SK-N-SH (cell line): ENCODE measurements around the gene EFHC1. TPM values are rescaled to one million over a fixed set of nuclear protein-coding genes. Genes with fewer than 3 reads are reported as not detected.
A peak's percentile ranks its signal among the peaks of the same experiment; 100 is the strongest.

Experiments used
- CTCF ChIA-PET: fragments of 300-600, 350-600 bp; formaldehyde crosslinking; extraction: SDS; loops from one replicate; lab custom pipeline; 2021; lab: Yijun Ruan, JAX
- POLR2A ChIA-PET: fragments of 350-600 bp; sonication (Branson Sonifier 250); formaldehyde crosslinking; extraction: SDS; loops from one replicate; lab custom pipeline; 2020; ENCODE audit warnings: antibody characterized with exemption, inconsistent platforms; lab: Yijun Ruan, JAX
- DNase-seq: peaks from one replicate; pipeline ENCODE4 v3.0.0; 2012
- H2AFZ ChIP-seq: fragments of 200-600 bp; sonication (generic); 2 replicates; pipeline ENCODE4 v1.8.1; 2016; ENCODE audit warnings: antibody characterized with exemption, mild to moderate bottlenecking, low read depth
- H3F3A ChIP-seq: fragments of 200-600 bp; sonication (generic); replicated peaks from 2 replicates; pipeline ENCODE3; 2016; ENCODE audit warnings: antibody characterized with exemption, mild to moderate bottlenecking; ENCODE audit not compliant: insufficient read depth
- H3K27ac ChIP-seq, 2 experiments: fragments of 200-500 bp in 1 of 2; fragments of 200-600 bp in 1 of 2; sonication (Bioruptor generic) in 1 of 2; sonication (generic), shearing (Covaris generic) in 1 of 2; 2 replicates each; pipeline versions ENCODE4 v1.5.1 to v1.6.1; 2014 to 2016; ENCODE audit warnings: low read depth in 2 of 2, inconsistent platforms in 1 of 2, low read length in 1 of 2, mild to moderate bottlenecking in 1 of 2, mixed read lengths in 1 of 2
- H3K27me3 ChIP-seq: fragments of 200-600 bp; sonication (generic), shearing (Covaris generic); 2 replicates; pipeline ENCODE4 v1.6.1; 2016; ENCODE audit warnings: mixed run types; ENCODE audit not compliant: insufficient read depth
- H3K36me3 ChIP-seq, 2 experiments: fragments of 200-500 bp in 1 of 2; fragments of 200-600 bp in 1 of 2; sonication (Bioruptor generic) in 1 of 2; sonication (generic) in 1 of 2; replicated peaks in 1 of 2; 2 replicates each; pipeline versions ENCODE3 to v1.5.1; 2014 to 2016; ENCODE audit warnings: low read length in 1 of 2, mild to moderate bottlenecking in 1 of 2; ENCODE audit not compliant: insufficient read depth in 2 of 2, control insufficient read depth in 1 of 2
- H3K4me1 ChIP-seq, 2 experiments: fragments of 200-500 bp in 1 of 2; fragments of 200-600 bp in 1 of 2; sonication (Bioruptor generic) in 1 of 2; sonication (generic), shearing (Covaris generic) in 1 of 2; 2 replicates each; pipeline versions ENCODE4 v1.5.1 to v1.6.1; 2014 to 2016; ENCODE audit warnings: low read depth in 1 of 2, low read length in 1 of 2, mixed run types in 1 of 2; ENCODE audit not compliant: insufficient read depth in 2 of 2, control insufficient read depth in 1 of 2
- H3K4me2 ChIP-seq: fragments of 200-600 bp; sonication (generic), shearing (Covaris generic); 2 replicates; pipeline ENCODE4 v1.6.1; 2017; ENCODE audit warnings: mixed run types
- H3K4me3 ChIP-seq, 2 experiments: fragments of 200-500 bp in 1 of 2; fragments of 200-600 bp in 1 of 2; sonication (Bioruptor generic) in 1 of 2; sonication (generic), shearing (Covaris generic) in 1 of 2; 2 replicates each; pipeline versions ENCODE4 v1.5.1 to v1.8.1; 2014 to 2016; ENCODE audit warnings: low read depth in 2 of 2, inconsistent platforms in 1 of 2, low read length in 1 of 2, mild to moderate bottlenecking in 1 of 2, mixed read lengths in 1 of 2, moderate library complexity in 1 of 2
- H3K79me2 ChIP-seq: fragments of 200-600 bp; sonication (generic); 2 replicates; pipeline ENCODE4 v1.8.1; 2017; ENCODE audit warnings: mild to moderate bottlenecking; ENCODE audit not compliant: insufficient read depth
- H3K9ac ChIP-seq: fragments of 200-600 bp; sonication (generic); 2 replicates; pipeline ENCODE4 v1.6.1; 2017; ENCODE audit warnings: mixed run types
- H3K9me2 ChIP-seq: fragments of 200-600 bp; sonication (generic); 2 replicates; pipeline ENCODE4 v1.6.1; 2017; ENCODE audit warnings: mixed run types
- H3K9me3 ChIP-seq: fragments of 200-600 bp; sonication (generic); 2 replicates; pipeline ENCODE4 v1.6.1; 2017; ENCODE audit warnings: mixed run types, mild to moderate bottlenecking, moderate library complexity
- H4K20me1 ChIP-seq: fragments of 200-600 bp; sonication (generic); 2 replicates; pipeline ENCODE4 v1.6.1; 2017; ENCODE audit warnings: mild to moderate bottlenecking, mixed run types; ENCODE audit not compliant: insufficient read depth
- EP300 ChIP-seq, 2 experiments: IDR thresholded peaks; 2 replicates each; pipeline versions ENCODE4 v1.4.0 to v1.6.1; 2012; ENCODE audit warnings: borderline replicate concordance in 1 of 2, low read depth in 1 of 2, low read length in 1 of 2
- EZH2phosphoT487 ChIP-seq: fragments of 200-600 bp; sonication (generic); IDR thresholded peaks from 2 replicates; pipeline ENCODE4 v1.6.1; 2017; ENCODE audit warnings: low read depth, mixed run types, mild to moderate bottlenecking, antibody characterized with exemption, moderate library complexity, borderline replicate concordance
- FOXJ3 ChIP-seq: sonication (generic); formaldehyde crosslinking; IDR thresholded peaks from 2 replicates; pipeline ENCODE4 v1.5.1; 2020; ENCODE audit warnings: mild to moderate bottlenecking, missing genetic modification reagents
- GABPA ChIP-seq: IDR thresholded peaks from 2 replicates; pipeline ENCODE4 v1.4.0; 2012; ENCODE audit warnings: low read depth, mild to moderate bottlenecking
- GATA2 ChIP-seq: sonication (generic); formaldehyde crosslinking; IDR thresholded peaks from 2 replicates; pipeline ENCODE4 v1.5.0; 2020; ENCODE audit warnings: mild to moderate bottlenecking, missing genetic modification reagents
- JUND ChIP-seq: IDR thresholded peaks from 2 replicates; pipeline ENCODE4 v1.4.0; 2012
- RXRA ChIP-seq: IDR thresholded peaks from 2 replicates; pipeline ENCODE4 v1.4.0; 2012; ENCODE audit warnings: low read depth, mild to moderate bottlenecking, borderline replicate concordance
- TAF1 ChIP-seq: IDR thresholded peaks from 2 replicates; pipeline ENCODE4 v1.6.1; 2012; ENCODE audit warnings: low read depth, mild to moderate bottlenecking, low read length, moderate library complexity, borderline replicate concordance
- TEAD4 ChIP-seq: IDR thresholded peaks from 2 replicates; pipeline ENCODE4 v1.4.0; 2012; ENCODE audit warnings: mild to moderate bottlenecking, borderline replicate concordance; ENCODE audit not compliant: insufficient read depth
- YY1 ChIP-seq: IDR thresholded peaks from 2 replicates; pipeline ENCODE4 v1.4.0; 2012; ENCODE audit warnings: low read depth, mild to moderate bottlenecking
- WGBS: methylation state at CpG from one replicate; pipeline ENCODE4 v1.1.6; 2017; ENCODE audit warnings: low lambda C conversion rate; 5-methylcytosine and 5-hydroxymethylcytosine counted together
- polyA plus RNA-seq, 3 experiments: library from polyadenylated mRNA; depleted of rRNA; stranded (reverse); fragments of >200 nt; gene quantifications; 2 replicates each; pipeline ENCODE4 v1.2.3, GENCODE V29; 2012
- TF ChIP-seq, protein P1 (sequence below): IDR thresholded peaks from 2 replicates; pipeline ENCODE4 v1.6.1; 2012; ENCODE audit warnings: mild to moderate bottlenecking, low read depth, low read length, moderate library complexity
- TF ChIP-seq, protein P2 (sequence below): fragments of 150-350 bp; IDR thresholded peaks from 2 replicates; pipeline ENCODE4 v1.6.1; 2017; ENCODE audit warnings: antibody characterized with exemption, low read length, low read depth, borderline replicate concordance
- TF ChIP-seq, protein P3 (sequence below): IDR thresholded peaks from 2 replicates; pipeline ENCODE4 v1.4.0; 2012; ENCODE audit warnings: low read depth, borderline replicate concordance
- TF ChIP-seq, protein P4 (sequence below): fragments of 200-600 bp; sonication (generic); IDR thresholded peaks from 2 replicates; pipeline ENCODE4 v1.6.1; 2017; ENCODE audit warnings: antibody characterized with exemption, mild to moderate bottlenecking, moderate library complexity
- TF ChIP-seq, protein P5 (sequence below): IDR thresholded peaks from 2 replicates; pipeline ENCODE4 v1.4.0; 2012; ENCODE audit warnings: low read depth

The EFHC1 gene
- polyA plus RNA-seq, 1 of the 3 experiments (the other 2 are of a cell fraction): 39.4 TPM

DNA sequence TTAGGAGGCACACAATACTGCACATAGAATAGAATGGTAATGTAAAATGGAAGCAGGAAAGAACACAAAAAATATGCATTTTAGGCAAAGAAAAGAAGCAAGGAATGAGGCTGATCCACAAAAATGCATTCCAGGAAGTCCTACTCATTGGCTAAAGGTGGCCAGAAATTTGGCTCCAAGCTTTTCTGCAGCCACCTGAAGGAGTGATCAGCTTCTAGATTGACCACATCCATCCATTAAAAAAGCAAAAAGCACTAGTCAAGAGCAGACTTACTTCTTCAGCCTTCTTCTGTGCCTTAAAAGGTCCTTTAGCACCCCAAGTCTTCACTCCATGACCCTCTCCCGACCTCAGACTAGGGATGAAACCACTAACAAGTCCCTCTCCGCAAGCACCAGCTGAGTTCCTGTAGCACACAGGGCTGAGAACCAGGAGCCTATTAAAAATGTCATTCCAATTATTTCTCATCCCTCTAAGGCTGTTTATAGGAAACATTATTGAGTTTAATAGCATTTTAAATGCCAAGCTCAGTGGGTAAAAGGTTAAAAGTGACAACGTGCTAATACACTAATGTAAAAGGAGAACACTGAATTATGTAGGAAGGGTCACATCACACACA is 120.3 kb downstream of the EFHC1 start (continued):
- TF ChIP-seq JUND: 0 out of 2 replicates have a peak, but pooled peaks have one; percentile 3
- no peak for TF ChIP-seq GABPA
- TF ChIP-seq, protein P1, sequence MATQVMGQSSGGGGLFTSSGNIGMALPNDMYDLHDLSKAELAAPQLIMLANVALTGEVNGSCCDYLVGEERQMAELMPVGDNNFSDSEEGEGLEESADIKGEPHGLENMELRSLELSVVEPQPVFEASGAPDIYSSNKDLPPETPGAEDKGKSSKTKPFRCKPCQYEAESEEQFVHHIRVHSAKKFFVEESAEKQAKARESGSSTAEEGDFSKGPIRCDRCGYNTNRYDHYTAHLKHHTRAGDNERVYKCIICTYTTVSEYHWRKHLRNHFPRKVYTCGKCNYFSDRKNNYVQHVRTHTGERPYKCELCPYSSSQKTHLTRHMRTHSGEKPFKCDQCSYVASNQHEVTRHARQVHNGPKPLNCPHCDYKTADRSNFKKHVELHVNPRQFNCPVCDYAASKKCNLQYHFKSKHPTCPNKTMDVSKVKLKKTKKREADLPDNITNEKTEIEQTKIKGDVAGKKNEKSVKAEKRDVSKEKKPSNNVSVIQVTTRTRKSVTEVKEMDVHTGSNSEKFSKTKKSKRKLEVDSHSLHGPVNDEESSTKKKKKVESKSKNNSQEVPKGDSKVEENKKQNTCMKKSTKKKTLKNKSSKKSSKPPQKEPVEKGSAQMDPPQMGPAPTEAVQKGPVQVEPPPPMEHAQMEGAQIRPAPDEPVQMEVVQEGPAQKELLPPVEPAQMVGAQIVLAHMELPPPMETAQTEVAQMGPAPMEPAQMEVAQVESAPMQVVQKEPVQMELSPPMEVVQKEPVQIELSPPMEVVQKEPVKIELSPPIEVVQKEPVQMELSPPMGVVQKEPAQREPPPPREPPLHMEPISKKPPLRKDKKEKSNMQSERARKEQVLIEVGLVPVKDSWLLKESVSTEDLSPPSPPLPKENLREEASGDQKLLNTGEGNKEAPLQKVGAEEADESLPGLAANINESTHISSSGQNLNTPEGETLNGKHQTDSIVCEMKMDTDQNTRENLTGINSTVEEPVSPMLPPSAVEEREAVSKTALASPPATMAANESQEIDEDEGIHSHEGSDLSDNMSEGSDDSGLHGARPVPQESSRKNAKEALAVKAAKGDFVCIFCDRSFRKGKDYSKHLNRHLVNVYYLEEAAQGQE: no peak
- peak in 1 of 2 experiments; percentile 29; a peak in 1 of 4 replicates for TF ChIP-seq EP300 (IDR thresholded peaks at IDR 0.05; ENCODE audit: borderline replicate concordance in 1 of 2, low read depth in 1 of 2, low read length in 1 of 2)
- TF ChIP-seq YY1: no peak
- no peak for TF ChIP-seq TAF1
- no peak for TF ChIP-seq FOXJ3 (CRISPR knock-in tag)

DNA sequence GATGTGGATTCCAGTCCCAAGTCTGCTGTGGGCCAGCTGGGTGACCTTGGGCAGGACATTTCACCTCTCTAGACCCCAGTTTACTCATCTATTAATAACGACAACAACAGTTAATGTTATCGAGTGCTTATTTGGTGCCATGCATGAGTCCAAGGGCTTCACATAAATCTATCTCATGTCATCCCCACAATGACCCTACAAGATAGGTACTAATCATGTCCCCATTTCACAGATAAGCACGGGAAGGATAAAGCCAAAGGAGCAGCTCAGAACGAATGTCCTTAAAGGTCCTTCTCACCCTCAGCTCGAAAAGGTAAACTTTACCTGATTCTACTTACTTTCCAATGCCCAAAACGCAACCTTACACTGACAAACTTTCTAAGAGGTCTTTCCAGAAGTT is 121.0 kb downstream of the EFHC1 start:
- CTCF ChIA-PET: interaction anchor here (1.0 to 2.3 kb wide), 5 partner anchors 10 to 183 kb away, joined by 3 to 6 read pairs (median 3); partner anchors contain the start of gene TRAM2
- Histone ChIP-seq H3K9me3 (no peaks in the 10 kb centered on the region), H3K27ac (peak overlapping the region; percentile 87), H3K79me2 (peaks cover 83% of the 10 kb centered on the region), H3K4me2 (peak overlapping the region; percentile 54), H4K20me1 (no peaks in the 10 kb centered on the region), H3K36me3 (peaks cover 3 to 6% of the 10 kb centered on the region in 2 experiments), H3F3A (peaks cover 62% of the 10 kb centered on the region), H3K9ac (no peak overlapping the region; the same call in 1 of the 2 replicates), H3K9me2 (no peaks in the 10 kb centered on the region), H2AFZ (no peak overlapping the region), H3K27me3 (no peaks in the 10 kb centered on the region), H3K4me3 (no peak overlapping the region), H3K4me1 (peaks cover 68 to 90% of the 10 kb centered on the region in 2 experiments)
- WGBS: 97% methylated on average over 6 of the region's 6 CpGs
- DNase-seq: no peak
- POLR2A ChIA-PET: no interaction called here
- TF ChIP-seq YY1 (no peak), EZH2phosphoT487 (no peak), FOXJ3 (CRISPR knock-in tag) (no peak), EP300 (IDR thresholded peaks at IDR 0.05; ENCODE audit: borderline replicate concordance in 1 of 2, low read depth in 1 of 2, low read length in 1 of 2) (no peak), TAF1 (no peak), TEAD4 (no peak), RXRA (no peak), JUND (no peak), GATA2 (CRISPR knock-in tag) (no peak)
- TF ChIP-seq, protein P2, sequence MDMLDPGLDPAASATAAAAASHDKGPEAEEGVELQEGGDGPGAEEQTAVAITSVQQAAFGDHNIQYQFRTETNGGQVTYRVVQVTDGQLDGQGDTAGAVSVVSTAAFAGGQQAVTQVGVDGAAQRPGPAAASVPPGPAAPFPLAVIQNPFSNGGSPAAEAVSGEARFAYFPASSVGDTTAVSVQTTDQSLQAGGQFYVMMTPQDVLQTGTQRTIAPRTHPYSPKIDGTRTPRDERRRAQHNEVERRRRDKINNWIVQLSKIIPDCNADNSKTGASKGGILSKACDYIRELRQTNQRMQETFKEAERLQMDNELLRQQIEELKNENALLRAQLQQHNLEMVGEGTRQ: no peak
- TF ChIP-seq, protein P3, sequence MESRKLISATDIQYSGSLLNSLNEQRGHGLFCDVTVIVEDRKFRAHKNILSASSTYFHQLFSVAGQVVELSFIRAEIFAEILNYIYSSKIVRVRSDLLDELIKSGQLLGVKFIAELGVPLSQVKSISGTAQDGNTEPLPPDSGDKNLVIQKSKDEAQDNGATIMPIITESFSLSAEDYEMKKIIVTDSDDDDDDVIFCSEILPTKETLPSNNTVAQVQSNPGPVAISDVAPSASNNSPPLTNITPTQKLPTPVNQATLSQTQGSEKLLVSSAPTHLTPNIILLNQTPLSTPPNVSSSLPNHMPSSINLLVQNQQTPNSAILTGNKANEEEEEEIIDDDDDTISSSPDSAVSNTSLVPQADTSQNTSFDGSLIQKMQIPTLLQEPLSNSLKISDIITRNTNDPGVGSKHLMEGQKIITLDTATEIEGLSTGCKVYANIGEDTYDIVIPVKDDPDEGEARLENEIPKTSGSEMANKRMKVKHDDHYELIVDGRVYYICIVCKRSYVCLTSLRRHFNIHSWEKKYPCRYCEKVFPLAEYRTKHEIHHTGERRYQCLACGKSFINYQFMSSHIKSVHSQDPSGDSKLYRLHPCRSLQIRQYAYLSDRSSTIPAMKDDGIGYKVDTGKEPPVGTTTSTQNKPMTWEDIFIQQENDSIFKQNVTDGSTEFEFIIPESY: no peak
- TF ChIP-seq, protein P4, sequence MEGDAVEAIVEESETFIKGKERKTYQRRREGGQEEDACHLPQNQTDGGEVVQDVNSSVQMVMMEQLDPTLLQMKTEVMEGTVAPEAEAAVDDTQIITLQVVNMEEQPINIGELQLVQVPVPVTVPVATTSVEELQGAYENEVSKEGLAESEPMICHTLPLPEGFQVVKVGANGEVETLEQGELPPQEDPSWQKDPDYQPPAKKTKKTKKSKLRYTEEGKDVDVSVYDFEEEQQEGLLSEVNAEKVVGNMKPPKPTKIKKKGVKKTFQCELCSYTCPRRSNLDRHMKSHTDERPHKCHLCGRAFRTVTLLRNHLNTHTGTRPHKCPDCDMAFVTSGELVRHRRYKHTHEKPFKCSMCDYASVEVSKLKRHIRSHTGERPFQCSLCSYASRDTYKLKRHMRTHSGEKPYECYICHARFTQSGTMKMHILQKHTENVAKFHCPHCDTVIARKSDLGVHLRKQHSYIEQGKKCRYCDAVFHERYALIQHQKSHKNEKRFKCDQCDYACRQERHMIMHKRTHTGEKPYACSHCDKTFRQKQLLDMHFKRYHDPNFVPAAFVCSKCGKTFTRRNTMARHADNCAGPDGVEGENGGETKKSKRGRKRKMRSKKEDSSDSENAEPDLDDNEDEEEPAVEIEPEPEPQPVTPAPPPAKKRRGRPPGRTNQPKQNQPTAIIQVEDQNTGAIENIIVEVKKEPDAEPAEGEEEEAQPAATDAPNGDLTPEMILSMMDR: no peak
- TF ChIP-seq, protein P5, sequence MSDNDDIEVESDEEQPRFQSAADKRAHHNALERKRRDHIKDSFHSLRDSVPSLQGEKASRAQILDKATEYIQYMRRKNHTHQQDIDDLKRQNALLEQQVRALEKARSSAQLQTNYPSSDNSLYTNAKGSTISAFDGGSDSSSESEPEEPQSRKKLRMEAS: no peak
- TF ChIP-seq, protein P1: no peak
